Fibroblast of lung (primary cell): ENCODE results near the gene LHX5. TPM values are rescaled to one million over a fixed set of nuclear protein-coding genes. Genes with fewer than 3 reads are reported as not detected.

Source experiments
- DNase-seq, 2 donors: peaks; one replicate each; pipeline versions ENCODE4 v3.0.0 to v3.0.0-alpha.2; 2010; ENCODE audit warnings: low read depth in 2 of 2
- H2AFZ ChIP-seq: 2 replicates; pipeline ENCODE4 v1.5.1; 2012; ENCODE audit warnings: low read length, control low read depth, inconsistent platforms
- H3K27ac ChIP-seq: 2 replicates; pipeline ENCODE4 v1.5.1; 2011; ENCODE audit warnings: low read length, control low read depth; ENCODE audit not compliant: insufficient read depth
- H3K27me3 ChIP-seq: 2 replicates; pipeline ENCODE4 v1.5.1; 2011; ENCODE audit warnings: mild to moderate bottlenecking, low read length; ENCODE audit not compliant: control insufficient read depth, insufficient read depth
- H3K36me3 ChIP-seq: 2 replicates; pipeline ENCODE4 v1.5.1; 2011; ENCODE audit warnings: low read length; ENCODE audit not compliant: control insufficient read depth, insufficient read depth
- H3K4me1 ChIP-seq: 2 replicates; pipeline ENCODE4 v1.5.1; 2011; ENCODE audit warnings: low read length; ENCODE audit not compliant: control insufficient read depth, insufficient read depth; ENCODE audit errors: extremely low read depth
- H3K4me2 ChIP-seq: 2 replicates; pipeline ENCODE4 v1.5.1; 2011; ENCODE audit warnings: low read length, control low read depth; ENCODE audit not compliant: insufficient read depth; ENCODE audit errors: extremely low read depth
- H3K4me3 ChIP-seq, 4 experiments: fragments of 200-600 bp in 1 of 4; sonication (generic) in 1 of 4; replicated peaks in 1 of 4; 2 replicates each; pipeline ENCODE4 v1.5.1; 2011 to 2016; ENCODE audit warnings: low read length in 4 of 4, low read depth in 3 of 4, mild to moderate bottlenecking in 3 of 4, control low read depth in 2 of 4, inconsistent platforms in 1 of 4, mixed read lengths in 1 of 4; ENCODE audit not compliant: insufficient read depth in 1 of 4; ENCODE audit errors: control extremely low read depth in 1 of 4
- H3K79me2 ChIP-seq: 2 replicates; pipeline ENCODE4 v1.5.1; 2012; ENCODE audit warnings: mild to moderate bottlenecking, low read length, inconsistent platforms; ENCODE audit not compliant: control insufficient read depth, insufficient read depth
- H3K9ac ChIP-seq: 2 replicates; pipeline ENCODE4 v1.5.1; 2011; ENCODE audit warnings: mild to moderate bottlenecking, low read length, control low read depth; ENCODE audit not compliant: insufficient read depth
- H3K9me3 ChIP-seq: 2 replicates; pipeline ENCODE4 v1.5.1; 2012; ENCODE audit warnings: low read depth, low read length; ENCODE audit not compliant: control insufficient read depth, insufficient read depth
- H4K20me1 ChIP-seq: 2 replicates; pipeline ENCODE4 v1.5.1; 2011; ENCODE audit warnings: low read length; ENCODE audit not compliant: control insufficient read depth, insufficient read depth; ENCODE audit errors: extremely low read depth
- EZH2 ChIP-seq: IDR thresholded peaks from 2 replicates; pipeline ENCODE4 v1.5.1; 2012; ENCODE audit warnings: low read length, control low read depth, mild to moderate bottlenecking; ENCODE audit errors: missing control alignments
- polyA plus RNA-seq, 2 donors: library from polyadenylated mRNA; depleted of rRNA in 1 of 2; stranded (reverse) in 1 of 2; unstranded in 1 of 2; fragments of >200 nt; gene quantifications; 2 replicates each; pipeline ENCODE4 v1.2.1, GENCODE V29; 2011 to 2012; ENCODE audit warnings: missing spikeins in 1 of 2
- total RNA-seq: library from RNA; depleted of rRNA; stranded (reverse); fragments of >200 nt; gene quantifications from 2 replicates; pipeline ENCODE4 v1.2.1, GENCODE V29; 2014
- TF ChIP-seq, protein P1 (sequence below), 2 donors: IDR thresholded peaks in 1 of 2; conservative IDR thresholded peaks in 1 of 2; 1 replicate in 1 of 2; 2 replicates in 1 of 2; pipeline ENCODE4 v1.5.1; 2011 to 2012; ENCODE audit warnings: low read length in 2 of 2, control low read depth in 1 of 2, inconsistent platforms in 1 of 2, low read depth in 1 of 2, mild to moderate bottlenecking in 1 of 2

The LHX5 gene
- total and polyA plus RNA-seq, 2 donors (not counting 1 experiment from before 2014, with no cell fraction given), result not detected

DNA sequence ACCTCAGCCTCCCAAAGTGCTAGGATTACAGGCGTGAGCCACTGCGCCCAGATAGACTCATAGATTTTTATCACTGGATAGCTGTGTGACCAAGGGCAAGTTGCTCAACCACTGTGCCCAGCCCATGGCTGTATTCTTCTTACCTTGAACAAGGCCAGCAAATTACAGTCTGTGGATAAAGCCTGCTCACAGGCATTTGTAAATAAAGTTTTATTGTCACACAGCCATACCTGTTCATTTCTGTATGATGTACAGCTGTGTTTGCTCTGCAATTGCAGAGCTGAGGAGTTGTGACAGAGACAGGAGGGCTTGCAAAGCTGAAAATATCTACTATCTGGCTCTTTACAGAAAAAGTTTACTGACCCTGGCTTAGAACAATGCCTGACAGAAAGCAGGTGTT is 35.2 kb upstream of the LHX5 start:
- H3K9me3 ChIP-seq, result no peaks in the 10 kb centered on the region
- H2AFZ ChIP-seq, result no peak overlapping the region
- DNase-seq, result no peak
- H3K27ac ChIP-seq, result no peak overlapping the region
- H4K20me1 ChIP-seq, result no peaks in the 10 kb centered on the region
- no peaks in the 10 kb centered on the region for H3K27me3 ChIP-seq
- H3K4me1 ChIP-seq, result no peaks in the 10 kb centered on the region
- no peak overlapping the region for H3K9ac ChIP-seq
- H3K4me3 ChIP-seq, result no peak overlapping the region
- TF ChIP-seq EZH2, result no peak
- TF ChIP-seq, protein P1, sequence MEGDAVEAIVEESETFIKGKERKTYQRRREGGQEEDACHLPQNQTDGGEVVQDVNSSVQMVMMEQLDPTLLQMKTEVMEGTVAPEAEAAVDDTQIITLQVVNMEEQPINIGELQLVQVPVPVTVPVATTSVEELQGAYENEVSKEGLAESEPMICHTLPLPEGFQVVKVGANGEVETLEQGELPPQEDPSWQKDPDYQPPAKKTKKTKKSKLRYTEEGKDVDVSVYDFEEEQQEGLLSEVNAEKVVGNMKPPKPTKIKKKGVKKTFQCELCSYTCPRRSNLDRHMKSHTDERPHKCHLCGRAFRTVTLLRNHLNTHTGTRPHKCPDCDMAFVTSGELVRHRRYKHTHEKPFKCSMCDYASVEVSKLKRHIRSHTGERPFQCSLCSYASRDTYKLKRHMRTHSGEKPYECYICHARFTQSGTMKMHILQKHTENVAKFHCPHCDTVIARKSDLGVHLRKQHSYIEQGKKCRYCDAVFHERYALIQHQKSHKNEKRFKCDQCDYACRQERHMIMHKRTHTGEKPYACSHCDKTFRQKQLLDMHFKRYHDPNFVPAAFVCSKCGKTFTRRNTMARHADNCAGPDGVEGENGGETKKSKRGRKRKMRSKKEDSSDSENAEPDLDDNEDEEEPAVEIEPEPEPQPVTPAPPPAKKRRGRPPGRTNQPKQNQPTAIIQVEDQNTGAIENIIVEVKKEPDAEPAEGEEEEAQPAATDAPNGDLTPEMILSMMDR (conservative IDR thresholded peaks at IDR 0.05 in 1 of 2, IDR thresholded peaks at IDR 0.05 in 1 of 2; ENCODE audit: low read depth in 1 of 2, low read length in 2 of 2), result no peak
- H3K79me2 ChIP-seq, result no peaks in the 10 kb centered on the region
- no peaks in the 10 kb centered on the region for H3K36me3 ChIP-seq
- no peak overlapping the region for H3K4me2 ChIP-seq

DNA sequence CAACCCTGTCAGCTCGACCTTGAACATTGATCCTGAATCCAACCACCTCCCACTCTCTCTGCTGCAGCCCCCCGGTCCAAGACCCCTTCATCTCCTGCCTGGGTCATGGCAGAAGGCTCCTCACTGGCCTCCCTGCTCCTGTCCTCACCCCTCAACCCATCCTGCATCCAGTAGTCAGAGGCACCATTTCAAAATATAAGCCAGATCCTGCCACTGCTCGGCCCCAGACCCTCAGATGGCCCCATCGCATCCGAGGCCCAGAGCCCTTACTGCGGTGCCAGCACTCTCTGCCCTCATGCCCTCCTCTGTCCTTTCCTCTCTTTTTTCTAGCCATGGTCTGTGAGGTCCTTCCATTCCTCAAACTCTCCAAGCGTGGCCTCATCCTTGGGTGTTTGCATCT is 34.3 kb upstream of the LHX5 start:
- no peak overlapping the region for H3K4me3 ChIP-seq
- no peak for TF ChIP-seq EZH2
- TF ChIP-seq, protein P1 (conservative IDR thresholded peaks at IDR 0.05 in 1 of 2, IDR thresholded peaks at IDR 0.05 in 1 of 2; ENCODE audit: low read depth in 1 of 2, low read length in 2 of 2), result no peak

DNA sequence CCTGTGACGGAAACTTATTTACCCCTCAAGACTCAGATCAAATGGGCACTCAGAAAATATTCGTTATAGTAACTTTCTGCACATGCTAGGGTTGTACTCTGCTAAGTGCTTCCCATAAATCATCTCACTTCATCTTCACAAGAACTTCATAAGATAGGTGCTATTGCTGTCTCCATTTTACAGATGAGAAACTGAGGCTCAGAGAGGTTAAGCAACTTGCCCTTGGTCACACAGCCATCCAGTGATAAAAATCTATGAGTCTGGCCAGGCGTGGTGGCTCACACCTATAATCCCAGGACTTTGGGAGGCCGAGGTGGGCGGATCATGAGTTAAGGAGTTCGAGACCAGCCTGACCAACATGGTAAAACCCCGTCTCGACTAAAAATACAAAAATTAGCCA is 33.2 kb upstream of the LHX5 start:
- Histone ChIP-seq H3K27ac (no peak overlapping the region), H4K20me1 (no peaks in the 10 kb centered on the region)
- TF ChIP-seq EZH2, result no peak

More for the DNA sequence above, 34.3 kb upstream of the LHX5 start:
- no peaks in the 10 kb centered on the region for H3K79me2 ChIP-seq
- H3K4me2 ChIP-seq, result no peak overlapping the region
- no peaks in the 10 kb centered on the region for H3K9me3 ChIP-seq
- no peaks in the 10 kb centered on the region for H3K36me3 ChIP-seq
- no peaks in the 10 kb centered on the region for H3K4me1 ChIP-seq
- no peak for DNase-seq
- H4K20me1 ChIP-seq, result no peaks in the 10 kb centered on the region
- H3K27me3 ChIP-seq, result no peaks in the 10 kb centered on the region
- no peak overlapping the region for H3K27ac ChIP-seq
- H3K9ac ChIP-seq, result no peak overlapping the region
- no peak overlapping the region for H2AFZ ChIP-seq

More for the DNA sequence above, 33.2 kb upstream of the LHX5 start:
- H3K36me3 ChIP-seq, result no peaks in the 10 kb centered on the region
- no peaks in the 10 kb centered on the region for H3K79me2 ChIP-seq
- no peaks in the 10 kb centered on the region for H3K27me3 ChIP-seq
- no peak overlapping the region for H2AFZ ChIP-seq
- H3K4me2 ChIP-seq, result no peak overlapping the region
- no peaks in the 10 kb centered on the region for H3K9me3 ChIP-seq
- no peak overlapping the region for H3K9ac ChIP-seq
- no peak for DNase-seq
- H3K4me3 ChIP-seq, result no peak overlapping the region
- H3K4me1 ChIP-seq, result no peaks in the 10 kb centered on the region
